Adrenal gland (tissue), 5 donors: ENCODE results near the gene LRBA.

Source experiments
- CTCF ChIP-seq, 6 experiments: fragments of 450-650 bp in 4 of 6; fragments of 200-600 bp in 2 of 6; sonication (generic) in 1 of 6; IDR thresholded peaks; 1 replicate in 5 of 6; 2 replicates in 1 of 6; pipeline versions ENCODE4 v1.5.1 to v1.8.0; 2016 to 2021; ENCODE audit warnings: antibody characterized with exemption in 6 of 6, mild to moderate bottlenecking in 2 of 6, moderate library complexity in 1 of 6
- POLR2A ChIP-seq, 2 donors: fragments of 450-650 bp; IDR thresholded peaks; one replicate each; pipeline ENCODE4 v1.6.1; 2017; ENCODE audit warnings: antibody characterized with exemption in 2 of 2, mild to moderate bottlenecking in 2 of 2, moderate library complexity in 1 of 2
- donor health status: DM: no; HTN: no; CAD: no.

- no peak for TF ChIP-seq CTCF (IDR thresholded peaks at IDR 0.05)
- no peak for TF ChIP-seq POLR2A (IDR thresholded peaks at IDR 0.05)
Measured at GRCh38 chr4:150773729-150774449, 241.2 kb downstream of the LRBA start.
